Ascending aorta (tissue), 2 donors: ENCODE measurements around the gene KLHL22. TPM values are rescaled to one million over a fixed set of nuclear protein-coding genes. Genes with fewer than 3 reads are reported as not detected.
"Not testable (repeated sequence)": the region's sequence is repeated elsewhere in the genome, so short reads cannot be mapped to it uniquely, and the experiment has no call there.

Source experiments
- DNase-seq, 2 donors: peaks; one replicate each; pipeline ENCODE4 v3.0.0-alpha.2; 2019; ENCODE audit warnings: low spot score in 2 of 2
- H3K27ac ChIP-seq, 2 donors: fragments of 200-600 bp; sonication (generic); one replicate each; pipeline ENCODE4 v1.5.1; 2016 to 2017; ENCODE audit warnings: mild to moderate bottlenecking in 1 of 2
- H3K27me3 ChIP-seq: fragments of 200-600 bp; sonication (generic); one replicate; pipeline ENCODE4 v1.5.1; 2017
- H3K36me3 ChIP-seq, 2 donors: fragments of 200-600 bp; sonication (generic); one replicate each; pipeline ENCODE4 v1.5.1; 2016
- H3K4me1 ChIP-seq, 2 donors: fragments of 200-600 bp; sonication (generic); one replicate each; pipeline ENCODE4 v1.5.1; 2016 to 2017; ENCODE audit warnings: mild to moderate bottlenecking in 1 of 2
- H3K4me3 ChIP-seq, 2 donors: fragments of 200-600 bp; sonication (generic); one replicate each; pipeline ENCODE4 v1.5.1; 2016 to 2017; ENCODE audit warnings: mild to moderate bottlenecking in 1 of 2
- H3K9me3 ChIP-seq, 2 donors: fragments of 200-600 bp; sonication (generic); one replicate each; pipeline ENCODE4 v1.5.1; 2016
- CTCF ChIP-seq, 3 experiments: fragments of 200-600 bp in 2 of 3; fragments of 450-650 bp in 1 of 3; sonication (generic) in 2 of 3; IDR thresholded peaks; one replicate each; pipeline ENCODE4 v1.5.1; 2016 to 2019; ENCODE audit warnings: antibody characterized with exemption in 3 of 3, mild to moderate bottlenecking in 1 of 3, moderate library complexity in 1 of 3
- intact Hi-C: fragments of 100-400 bp; cut with DNase I; formaldehyde crosslinking; loops from one replicate; pipeline ENCODE4 v1.15.1; 2023
- total RNA-seq: library from RNA; depleted of rRNA; stranded (reverse); fragments of >200 nt; gene quantifications from one replicate; pipeline ENCODE4 v1.1.0, GENCODE V29; 2016

Gene KLHL22
- total RNA-seq, 1 donor from 2014 or later, result 63.8 TPM

GRCh38 chr22:20471126-20471833, 24.3 kb downstream of the KLHL22 start:
- Histone ChIP-seq H3K4me3 (no peak overlapping the region), H3K4me1 (no peaks in the 10 kb centered on the region), H3K9me3 (no peaks in the 10 kb centered on the region), H3K36me3 (peaks cover 8 to 30% of the 10 kb centered on the region in 2 donors), H3K27me3 (no peaks in the 10 kb centered on the region), H3K27ac (no peak overlapping the region)
- intact Hi-C loops, result no loop called here
- no peak for DNase-seq
- TF ChIP-seq CTCF (IDR thresholded peaks at IDR 0.05), result no peak

- peaks cover 8 to 30% of the 10 kb centered on the region in 2 donors for H3K36me3 ChIP-seq
- intact Hi-C loops, H3K27me3 ChIP-seq, H3K9me3 ChIP-seq, H3K4me1 ChIP-seq, DNase-seq, H3K27ac ChIP-seq, H3K4me3 ChIP-seq: not testable (repeated sequence)
Measured at GRCh38 chr22:20470525-20470924, 25.1 kb downstream of the KLHL22 start.

GRCh38 chr22:20469110-20469868, 26.3 kb downstream of the KLHL22 start:
- Histone ChIP-seq H3K4me1 (no peaks in the 10 kb centered on the region), H3K9me3 (no peaks in the 10 kb centered on the region), H3K27ac (no peak overlapping the region), H3K27me3 (no peaks in the 10 kb centered on the region), H3K36me3 (peaks cover 17 to 42% of the 10 kb centered on the region in 2 donors), H3K4me3 (no peak overlapping the region)
- TF ChIP-seq CTCF (IDR thresholded peaks at IDR 0.05), result no peak
- DNase-seq, result no peak
- intact Hi-C loops, result no loop called here

- Histone ChIP-seq H3K36me3 (peaks cover 17 to 45% of the 10 kb centered on the region in 2 donors), H3K27ac (no peak overlapping the region), H3K4me3 (no peak overlapping the region), H3K4me1 (no peaks in the 10 kb centered on the region), H3K9me3 (no peaks in the 10 kb centered on the region), H3K27me3 (no peaks in the 10 kb centered on the region)
- TF ChIP-seq CTCF (IDR thresholded peaks at IDR 0.05), result no peak
- DNase-seq, result no peak
- intact Hi-C loops, result no loop called here
Measured at GRCh38 chr22:20466659-20467379, 28.8 kb downstream of the KLHL22 start.

GRCh38 chr22:20465759-20466077, 29.9 kb downstream of the KLHL22 start:
- H3K9me3 ChIP-seq, result no peaks in the 10 kb centered on the region
- H3K27me3 ChIP-seq, result no peaks in the 10 kb centered on the region
- no peak for DNase-seq
- no peak for TF ChIP-seq CTCF (IDR thresholded peaks at IDR 0.05)
- H3K4me3 ChIP-seq, result no peak overlapping the region
- no peaks in the 10 kb centered on the region for H3K4me1 ChIP-seq
- H3K27ac ChIP-seq, result no peak overlapping the region
- intact Hi-C loops, result loop anchor here (1.0 kb wide), 1 partner anchor 17 kb away; no protein-coding TSS in a partner anchor
- H3K36me3 ChIP-seq, result peaks cover 12 to 36% of the 10 kb centered on the region in 2 donors
